K562 (cell line): Measurements from ENCODE around the gene CFAP20DC. TPM values are rescaled to one million over a fixed set of nuclear protein-coding genes. Genes with fewer than 3 reads are reported as not detected.

Experiments
- BRD4 ChIP-seq: fragments of 200-600 bp; sonication (generic); IDR thresholded peaks from 2 replicates; pipeline ENCODE4 v1.6.1; 2017; ENCODE audit warnings: inconsistent platforms
- FOXJ2 ChIP-seq: fragments of 200-800 bp; sonication (Bioruptor generic); IDR thresholded peaks from 2 replicates; pipeline ENCODE4 v1.6.1; 2016; ENCODE audit warnings: missing genetic modification characterization, missing compliant biosample characterization
- GABPB2 ChIP-seq: fragments of 250-450 bp; sonication (Bioruptor Pico); conservative IDR thresholded peaks from 2 replicates; pipeline ENCODE4 v1.5.1; 2021; ENCODE audit warnings: mild to moderate bottlenecking
- HBP1 ChIP-seq: fragments of 450-650 bp; formaldehyde crosslinking; IDR thresholded peaks from 2 replicates; pipeline ENCODE4 v1.4.0; 2022; ENCODE audit warnings: missing genetic modification characterization
- NFXL1 ChIP-seq: fragments of 450-650 bp; formaldehyde crosslinking; IDR thresholded peaks from 2 replicates; pipeline ENCODE4 v1.4.0; 2021; ENCODE audit warnings: mild to moderate bottlenecking
- NR4A1 ChIP-seq, 2 experiments: fragments of 250-450 bp in 1 of 2; fragments of 450-650 bp in 1 of 2; sonication (Bioruptor Pico) in 1 of 2; IDR thresholded peaks; 2 replicates each; pipeline versions ENCODE4 v1.4.0 to v1.6.1; 2016 to 2020; ENCODE audit warnings: mild to moderate bottlenecking in 2 of 2, missing compliant biosample characterization in 1 of 2, missing genetic modification characterization in 1 of 2, moderate library complexity in 1 of 2
- PATZ1 ChIP-seq: fragments of 250-450 bp; sonication (Bioruptor Pico); IDR thresholded peaks from 2 replicates; pipeline ENCODE4 v1.5.0; 2020; ENCODE audit warnings: mild to moderate bottlenecking, borderline replicate concordance
- SMAD4 ChIP-seq: fragments of 250-450 bp; sonication (Bioruptor Pico); conservative IDR thresholded peaks from 2 replicates; pipeline ENCODE4 v1.8.0; 2021; ENCODE audit warnings: inconsistent platforms, mild to moderate bottlenecking, moderate library complexity
- XRCC5 ChIP-seq: fragments of 200-400 bp; formaldehyde crosslinking; IDR thresholded peaks from 2 replicates; pipeline ENCODE4 v1.6.1; 2017; ENCODE audit warnings: low read depth, mild to moderate bottlenecking, low read length
- ZBTB33 ChIP-seq: sonication (generic); formaldehyde crosslinking; IDR thresholded peaks from 2 replicates; pipeline ENCODE4 v1.8.1; 2023; ENCODE audit warnings: mild to moderate bottlenecking, missing genetic modification reagents
- ZNF239 ChIP-seq: fragments of 250-450 bp; sonication (Bioruptor Pico); IDR thresholded peaks from 2 replicates; pipeline ENCODE4 v1.4.0; 2020; ENCODE audit warnings: mild to moderate bottlenecking
- ZNF318 ChIP-seq, 2 experiments: fragments of 450-650 bp; IDR thresholded peaks; 2 replicates each; pipeline ENCODE4 v1.6.1; 2016; ENCODE audit warnings: mild to moderate bottlenecking in 2 of 2, borderline replicate concordance in 1 of 2, low read depth in 1 of 2, moderate library complexity in 1 of 2
- polyA plus RNA-seq, 8 experiments: library from polyadenylated mRNA; depleted of rRNA in 4 of 8; stranded (reverse) in 5 of 8; unstranded in 3 of 8; fragments of >200 nt; fragmentation: Nextera tagmentation in 2 of 8; fragmentation: Illumina TruSeq in 1 of 8; extraction: Ambion mirVana in 2 of 8; extraction: Trizol in 1 of 8; gene quantifications; 2 replicates each; pipeline versions ENCODE4 v1.2.1 to v1.2.3, GENCODE V29; 2011 to 2014; ENCODE audit warnings: inconsistent platforms in 1 of 8, missing spikeins in 1 of 8
- total RNA-seq, 7 experiments: library from RNA; depleted of rRNA in 6 of 7; stranded (reverse); fragments of >200 nt in 6 of 7; fragmentation: Illumina TruSeq in 2 of 7; extraction: Trizol in 2 of 7; gene quantifications; 2 replicates each; pipeline versions ENCODE4 v1.2.1 to v1.2.3, GENCODE V29; 2011 to 2021; ENCODE audit warnings: low replicate concordance in 1 of 7

The CFAP20DC gene
- total and polyA plus RNA-seq, 9 of the 15 experiments (the other 6 are each of a cell fraction or from before 2014, with no cell fraction given): 1.6 to 5.9 (median 4.6) TPM

- TF ChIP-seq PATZ1 (no peak), GABPB2 (CRISPR knock-in tag) (no peak), FOXJ2 (peak; percentile 80), XRCC5 (no peak), ZBTB33 (no peak), NFXL1 (CRISPR knock-in tag) (no peak), SMAD4 (CRISPR knock-in tag) (peak; percentile 35; the same call in 1 of the 2 replicates), BRD4 (no peak), NR4A1 (CRISPR knock-in tag; IDR thresholded peaks at IDR 0.05) (no peak), NR4A1 (tag; IDR thresholded peaks at IDR 0.05) (no peak), ZNF239 (CRISPR knock-in tag) (no peak), HBP1 (CRISPR knock-in tag) (no peak), ZNF318 (IDR thresholded peaks at IDR 0.05; ENCODE audit: borderline replicate concordance in 1 of 2, low read depth in 1 of 2) (peak in 1 of 2 experiments; percentile 59; a peak in 1 of 4 replicates)
Observed at GRCh38 chr3:58998476-58999117, 51.2 kb downstream of the CFAP20DC start (continued).
